Activated T-helper 2 cell treated with anti-CD3 and anti-CD28 coated beads, Interferon-gamma antibody, Interleukin-2, Interleukin-4, amounts not matched to agents 10 μg/mL and 5 μg/mL and 100 μg/mL, durations not matched to agents 14 hours and 24 hours and 36 hours (primary cell): ENCODE results near the gene ZNF227. TPM values are rescaled to one million over a fixed set of nuclear protein-coding genes. Genes with fewer than 3 reads are reported as not detected.
"Not testable (repeated sequence)": the region's sequence is repeated elsewhere in the genome, so short reads cannot be mapped to it uniquely, and the experiment has no call there.

Experiments
- DNase-seq: peaks from one replicate; pipeline ENCODE4 v3.0.0; 2021; ENCODE audit warnings: low spot score
- H3K27ac Mint-ChIP-seq: one replicate; pipeline ENCODE4 v1.8.0; 2021; ENCODE audit warnings: mixed read lengths
- H3K27me3 Mint-ChIP-seq: one replicate; pipeline ENCODE4 v1.8.0; 2021; ENCODE audit warnings: low read depth, mixed read lengths
- H3K36me3 Mint-ChIP-seq: one replicate; pipeline ENCODE4 v1.8.0; 2021; ENCODE audit warnings: low read depth, mixed read lengths
- H3K4me1 Mint-ChIP-seq: one replicate; pipeline ENCODE4 v1.8.0; 2021; ENCODE audit warnings: low read depth, mixed read lengths
- H3K4me3 Mint-ChIP-seq: one replicate; pipeline ENCODE4 v1.8.0; 2021; ENCODE audit warnings: low read depth, mild to moderate bottlenecking, moderate library complexity, mixed read lengths
- H3K9me3 Mint-ChIP-seq: one replicate; pipeline ENCODE4 v1.8.0; 2021; ENCODE audit warnings: mixed read lengths
- intact Hi-C: fragments of 100-400 bp; cut with micrococcal nuclease; formaldehyde crosslinking; loops from one replicate; pipeline ENCODE4 v1.15.1; 2023
- total RNA-seq: library from RNA; stranded (reverse); gene quantifications from 2 replicates; pipeline ENCODE4 v1.2.3, GENCODE V29; 2022

The ZNF227 gene
- 17.6 and 17.7 TPM in 2 replicates for total RNA-seq

GRCh38 chr19:44212250-44212865 is at the start of gene ZNF227:
Gene ZNF227, plus strand, starts transcription at chr19:44212532. Its CDS starts 5,261 bp downstream, at chr19:44217793.
- no peaks in the 10 kb centered on the region for H3K27me3 Mint-ChIP-seq
- intact Hi-C loops = loop anchor here (1.0 to 5.0 kb wide), 4 partner anchors 100 to 288 kb away; partner anchors contain the start of genes ZNF180, ZNF224, ZNF225 and ZNF284
- peaks cover 33% of the 10 kb centered on the region for H3K9me3 Mint-ChIP-seq
- peak within 1 kb of the TSS; percentile 85 for H3K27ac Mint-ChIP-seq
- DNase-seq = peak; percentile 70
- peaks cover 16% of the 10 kb centered on the region for H3K4me1 Mint-ChIP-seq
- peaks cover 42% of the 10 kb centered on the region for H3K36me3 Mint-ChIP-seq
- peak within 1 kb of the TSS; percentile 92 for H3K4me3 Mint-ChIP-seq

GRCh38 chr19:44163789-44164188 is 48.5 kb upstream of the ZNF227 start:
- Mint-ChIP-seq H3K4me1 (peaks cover 22% of the 10 kb centered on the region), H3K27ac (no peak overlapping the region), H3K4me3 (no peak overlapping the region), H3K36me3 (peaks cover 45% of the 10 kb centered on the region), H3K27me3 (no peaks in the 10 kb centered on the region), H3K9me3 (peaks cover 70% of the 10 kb centered on the region)
- intact Hi-C loops = loop anchor here (1.0 to 10.0 kb wide), 3 partner anchors 23 to 159 kb away; partner anchors contain the start of genes ZNF230 and ZNF234
- no peak for DNase-seq

- Mint-ChIP-seq H3K4me3 (peak overlapping the region; percentile 85), H3K27me3 (no peaks in the 10 kb centered on the region), H3K36me3 (peaks cover 51% of the 10 kb centered on the region), H3K9me3 (peaks cover 71% of the 10 kb centered on the region), H3K4me1 (peaks cover 22% of the 10 kb centered on the region), H3K27ac (peak overlapping the region; percentile 80)
- intact Hi-C loops = loop anchor here (1.0 to 10.0 kb wide), 3 partner anchors 23 to 159 kb away; partner anchors contain the start of genes ZNF230 and ZNF234
- no peak for DNase-seq
Measured at GRCh38 chr19:44164327-44164672, 48.0 kb upstream of the ZNF227 start.

GRCh38 chr19:44164673-44165512 is 47.4 kb upstream of the ZNF227 start, which contains the start of gene ZNF226:
Gene ZNF226, plus strand, starts transcription at chr19:44165100. Its CDS starts 4,981 bp downstream, at chr19:44170081.
- DNase-seq = peak; percentile 71
- peak within 1 kb of the TSS; percentile 80 for H3K27ac Mint-ChIP-seq
- H3K27me3 Mint-ChIP-seq = no peaks in the 10 kb centered on the region
- H3K4me3 Mint-ChIP-seq = peak within 1 kb of the TSS; percentile 85
- H3K4me1 Mint-ChIP-seq = peaks cover 22% of the 10 kb centered on the region
- H3K9me3 Mint-ChIP-seq = peaks cover 73% of the 10 kb centered on the region
- peaks cover 56% of the 10 kb centered on the region for H3K36me3 Mint-ChIP-seq
- intact Hi-C loops = loop anchor here (1.0 to 10.0 kb wide), 5 partner anchors 24 to 160 kb away; partner anchors contain the start of genes ZNF224, ZNF225, ZNF230 and ZNF234

- H3K27me3 Mint-ChIP-seq, H3K4me3 Mint-ChIP-seq, H3K27ac Mint-ChIP-seq, DNase-seq, intact Hi-C loops: not testable (repeated sequence)
- Mint-ChIP-seq H3K4me1 (peaks cover 13% of the 10 kb centered on the region), H3K9me3 (peaks cover 74% of the 10 kb centered on the region), H3K36me3 (peaks cover 92% of the 10 kb centered on the region)
Measured at GRCh38 chr19:44170660-44171059, 41.7 kb upstream of the ZNF227 start.

GRCh38 chr19:44176590-44176989 is 35.7 kb upstream of the ZNF227 start:
- H3K4me3 Mint-ChIP-seq = no peak overlapping the region
- H3K36me3 Mint-ChIP-seq = peaks cover 67% of the 10 kb centered on the region
- no peak for DNase-seq
- H3K27ac Mint-ChIP-seq = no peak overlapping the region
- intact Hi-C loops = no loop called here
- H3K27me3 Mint-ChIP-seq = no peaks in the 10 kb centered on the region
- no peaks in the 10 kb centered on the region for H3K4me1 Mint-ChIP-seq
- H3K9me3 Mint-ChIP-seq = peaks cover 87% of the 10 kb centered on the region

GRCh38 chr19:44180968-44181367 is 31.4 kb upstream of the ZNF227 start:
- DNase-seq = no peak
- Mint-ChIP-seq H3K36me3 (peaks cover 23% of the 10 kb centered on the region), H3K27me3 (no peaks in the 10 kb centered on the region), H3K27ac (no peak overlapping the region), H3K4me3 (no peak overlapping the region), H3K4me1 (no peaks in the 10 kb centered on the region), H3K9me3 (peaks cover 78% of the 10 kb centered on the region)
- intact Hi-C loops = no loop called here

- Mint-ChIP-seq H3K4me1 (no peaks in the 10 kb centered on the region), H3K36me3 (peaks cover 11% of the 10 kb centered on the region), H3K27me3 (no peaks in the 10 kb centered on the region), H3K9me3 (peaks cover 68% of the 10 kb centered on the region), H3K27ac (no peak overlapping the region), H3K4me3 (no peak overlapping the region)
- DNase-seq = no peak
- intact Hi-C loops = no loop called here
Measured at GRCh38 chr19:44182145-44182544, 30.2 kb upstream of the ZNF227 start.

- Mint-ChIP-seq H3K4me3 (no peak overlapping the region), H3K36me3 (no peaks in the 10 kb centered on the region), H3K9me3 (peaks cover 52% of the 10 kb centered on the region), H3K27me3 (no peaks in the 10 kb centered on the region), H3K4me1 (no peaks in the 10 kb centered on the region), H3K27ac (no peak overlapping the region)
- no peak for DNase-seq
- intact Hi-C loops = no loop called here
Measured at GRCh38 chr19:44190020-44190419, 22.3 kb upstream of the ZNF227 start.

- intact Hi-C loops = no loop called here
- no peaks in the 10 kb centered on the region for H3K4me1 Mint-ChIP-seq
- no peak for DNase-seq
- H3K27me3 Mint-ChIP-seq = no peaks in the 10 kb centered on the region
- no peak overlapping the region for H3K4me3 Mint-ChIP-seq
- H3K36me3 Mint-ChIP-seq = no peaks in the 10 kb centered on the region
- H3K27ac Mint-ChIP-seq = no peak overlapping the region
- H3K9me3 Mint-ChIP-seq = peaks cover 46% of the 10 kb centered on the region
Measured at GRCh38 chr19:44192127-44192526, 20.2 kb upstream of the ZNF227 start.

GRCh38 chr19:44196772-44197171 is 15.6 kb upstream of the ZNF227 start:
- no peak overlapping the region for H3K27ac Mint-ChIP-seq
- no peaks in the 10 kb centered on the region for H3K27me3 Mint-ChIP-seq
- no peaks in the 10 kb centered on the region for H3K36me3 Mint-ChIP-seq
- H3K4me1 Mint-ChIP-seq = no peaks in the 10 kb centered on the region
- H3K9me3 Mint-ChIP-seq = peaks cover 22% of the 10 kb centered on the region
- DNase-seq = no peak
- no peak overlapping the region for H3K4me3 Mint-ChIP-seq
- intact Hi-C loops = no loop called here

GRCh38 chr19:44202470-44202869 is 9.9 kb upstream of the ZNF227 start:
- no peak for DNase-seq
- intact Hi-C loops = no loop called here
- H3K36me3 Mint-ChIP-seq = peaks cover 10% of the 10 kb centered on the region
- H3K27me3 Mint-ChIP-seq = no peaks in the 10 kb centered on the region
- peaks cover 33% of the 10 kb centered on the region for H3K9me3 Mint-ChIP-seq
- H3K4me1 Mint-ChIP-seq = peaks cover 5% of the 10 kb centered on the region
- H3K27ac Mint-ChIP-seq = no peak overlapping the region
- H3K4me3 Mint-ChIP-seq = no peak overlapping the region

- Mint-ChIP-seq H3K27ac (no peak overlapping the region), H3K9me3 (peaks cover 33% of the 10 kb centered on the region), H3K4me1 (peaks cover 8% of the 10 kb centered on the region), H3K36me3 (peaks cover 10% of the 10 kb centered on the region), H3K4me3 (no peak overlapping the region), H3K27me3 (no peaks in the 10 kb centered on the region)
- intact Hi-C loops = no loop called here
- no peak for DNase-seq
Measured at GRCh38 chr19:44202974-44203373, 9.4 kb upstream of the ZNF227 start.
